Stimulated activated CD8-positive, alpha-beta memory T cell treated with anti-CD3 and anti-CD28 coated beads, Interleukin-4, amount 100 ng/mL, for 4 hours (primary cell): ENCODE data around the gene NKAIN2.
"Not testable (repeated sequence)": the region's sequence is repeated elsewhere in the genome, so short reads cannot be mapped to it uniquely, and the experiment has no call there.

Experiments
- DNase-seq, 2 donors: peaks; one replicate each; pipeline ENCODE4 v3.0.0-alpha.2; 2020; ENCODE audit warnings: low read depth in 2 of 2, low spot score in 1 of 2

Gene NKAIN2

DNA sequence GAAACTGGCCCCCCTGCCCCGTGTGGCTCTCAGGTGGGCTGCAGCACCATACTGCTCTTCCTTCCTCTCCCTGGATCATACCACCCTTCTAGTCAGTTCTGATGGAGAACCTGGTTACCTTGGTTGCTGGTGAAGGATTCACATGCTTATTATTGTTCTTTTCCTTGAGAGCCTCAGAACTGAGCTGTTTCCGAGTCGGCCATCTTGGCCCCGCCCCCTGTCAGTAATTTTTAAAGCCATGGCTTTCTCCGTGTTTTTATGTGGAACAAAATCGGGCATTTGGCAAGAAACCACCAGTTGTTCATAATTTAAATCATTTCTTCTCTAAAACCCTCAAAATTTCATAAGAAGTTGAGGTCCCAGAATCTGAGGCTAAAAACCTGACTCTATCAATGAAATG is 493.8 kb downstream of the NKAIN2 start:
- DNase-seq: no peak

DNA sequence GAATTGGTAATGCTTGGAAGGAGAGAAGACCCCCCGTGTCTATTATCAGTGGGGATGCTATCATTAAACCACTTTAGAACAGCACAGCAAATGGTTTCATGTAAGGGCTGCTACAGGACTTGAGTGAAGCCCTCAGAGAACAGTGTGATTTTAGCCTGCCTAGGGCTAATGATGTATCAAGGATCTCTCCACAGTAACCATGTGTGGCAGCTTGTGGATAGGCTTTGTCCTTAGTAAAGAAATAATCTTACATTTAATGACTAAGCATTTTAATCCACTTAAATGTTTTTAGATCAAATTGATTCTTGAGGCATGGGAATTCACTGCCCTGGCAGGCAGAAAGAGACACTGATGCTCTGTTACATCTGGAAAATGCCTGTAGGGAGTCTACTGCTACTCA is 495.1 kb downstream of the NKAIN2 start:
- DNase-seq: no peak

DNA sequence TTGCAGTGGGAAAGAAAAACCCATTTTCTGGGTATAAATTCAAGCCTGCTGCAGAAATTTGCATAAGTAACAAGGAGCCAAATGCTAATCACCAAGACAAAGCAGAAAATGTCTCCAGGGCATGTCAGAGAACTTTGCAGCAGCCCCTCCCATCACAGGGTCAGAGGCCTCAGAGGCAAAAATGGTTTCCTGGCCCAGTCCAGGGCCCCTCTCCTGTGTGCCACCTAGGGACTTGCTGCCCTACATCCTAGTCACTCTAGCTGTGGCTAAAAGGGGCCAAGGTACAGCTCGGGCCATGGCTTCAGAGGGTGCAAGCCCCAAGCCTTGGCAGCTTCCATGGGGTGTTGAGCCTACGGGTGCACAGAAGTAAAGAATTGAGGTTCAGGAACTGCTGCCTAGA is 497.2 kb downstream of the NKAIN2 start:
- not testable (repeated sequence) for DNase-seq

DNA sequence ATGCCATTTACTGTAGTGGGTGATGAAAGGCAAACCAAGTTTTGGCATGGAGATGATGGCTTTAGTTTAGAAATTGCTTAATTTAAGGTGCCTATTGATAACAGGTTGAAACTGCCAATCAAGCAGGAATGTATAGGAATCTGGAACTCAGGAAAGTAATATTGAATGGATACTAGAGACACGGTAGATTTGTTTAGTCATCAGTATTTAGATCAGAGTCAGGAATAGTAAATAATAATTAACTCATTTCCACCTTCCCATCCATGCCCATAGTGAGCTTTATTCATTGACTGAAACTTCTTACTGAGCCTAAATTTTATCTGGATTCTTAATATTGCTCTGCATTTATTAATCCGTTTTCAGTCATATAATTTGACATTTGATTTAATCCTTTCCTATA is 500.3 kb downstream of the NKAIN2 start:
- DNase-seq: no peak

DNA sequence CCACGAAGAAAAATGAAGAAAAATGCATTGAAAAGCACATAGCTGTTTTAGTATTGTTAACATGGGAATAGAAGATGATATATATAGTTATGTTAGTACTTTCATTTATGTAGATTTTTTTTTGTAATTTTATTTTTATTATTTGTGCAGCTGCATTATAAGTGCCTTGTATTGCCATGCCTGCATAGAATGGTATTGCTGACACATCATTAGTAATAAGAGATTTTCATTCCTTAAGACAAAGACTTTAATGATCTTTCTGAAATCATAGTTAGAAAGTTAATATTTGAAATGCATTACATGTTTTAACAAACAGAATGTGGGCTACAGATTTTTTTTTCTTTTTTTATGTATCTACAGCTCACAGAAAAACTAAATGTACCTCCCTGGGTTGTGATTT is 506.5 kb downstream of the NKAIN2 start:
- DNase-seq: no peak

DNA sequence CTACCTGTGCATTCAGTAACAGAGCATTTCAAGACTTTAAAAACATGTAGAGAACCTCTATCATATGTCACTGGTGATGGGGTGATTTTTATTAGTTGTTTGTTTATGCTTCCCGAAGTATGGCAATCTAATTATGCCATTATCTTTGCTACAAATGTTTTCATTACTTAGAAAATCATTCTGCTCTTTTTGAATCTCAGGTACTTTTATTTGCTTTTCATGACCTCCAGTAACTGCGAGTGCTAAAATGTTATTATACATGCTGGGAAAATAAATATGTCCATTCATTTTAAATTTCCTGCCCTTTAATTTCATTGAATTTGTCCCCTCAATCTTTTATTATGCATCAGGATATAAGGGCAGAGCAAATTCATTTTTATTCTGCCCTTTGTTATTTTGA is 515.7 kb downstream of the NKAIN2 start:
- no peak for DNase-seq

DNA sequence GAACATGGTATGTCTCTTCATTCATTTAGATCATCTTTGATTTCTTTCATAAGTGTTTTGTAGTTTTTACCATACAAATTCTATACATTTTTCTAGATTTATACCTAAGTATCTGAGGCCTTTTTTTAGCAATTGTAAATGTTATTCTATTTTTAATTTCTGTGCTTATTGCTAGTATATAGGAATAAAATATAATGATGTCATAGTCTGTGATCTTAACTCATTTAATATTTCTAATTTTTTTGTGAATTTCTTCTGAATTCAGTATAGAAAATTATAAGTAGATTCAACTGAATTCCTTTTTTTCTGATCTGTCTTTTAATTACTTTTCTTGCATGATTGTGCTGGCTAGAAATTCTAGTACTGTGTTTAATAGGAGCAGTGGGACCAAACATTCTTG is 520.6 kb downstream of the NKAIN2 start:
- no peak for DNase-seq

DNA sequence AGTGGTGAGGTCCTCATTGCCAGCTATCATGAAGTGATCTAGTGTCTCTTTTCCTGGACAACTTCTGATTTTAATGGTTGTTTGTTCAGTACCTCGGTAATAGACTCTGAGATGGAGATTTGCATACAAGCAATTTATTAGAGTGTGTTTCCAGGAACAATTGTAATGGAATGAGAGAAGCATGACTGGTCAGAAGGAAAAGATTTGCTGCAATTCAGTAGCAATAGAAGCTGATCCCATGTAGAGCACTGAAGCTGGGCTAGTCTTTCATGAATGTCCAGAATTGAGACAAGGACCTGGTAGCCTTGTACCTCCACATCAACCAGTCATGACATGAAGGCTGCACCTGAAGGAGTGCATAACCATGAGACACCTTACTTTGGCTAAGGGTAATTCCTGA is 526.5 kb downstream of the NKAIN2 start:
- DNase-seq: no peak

DNA sequence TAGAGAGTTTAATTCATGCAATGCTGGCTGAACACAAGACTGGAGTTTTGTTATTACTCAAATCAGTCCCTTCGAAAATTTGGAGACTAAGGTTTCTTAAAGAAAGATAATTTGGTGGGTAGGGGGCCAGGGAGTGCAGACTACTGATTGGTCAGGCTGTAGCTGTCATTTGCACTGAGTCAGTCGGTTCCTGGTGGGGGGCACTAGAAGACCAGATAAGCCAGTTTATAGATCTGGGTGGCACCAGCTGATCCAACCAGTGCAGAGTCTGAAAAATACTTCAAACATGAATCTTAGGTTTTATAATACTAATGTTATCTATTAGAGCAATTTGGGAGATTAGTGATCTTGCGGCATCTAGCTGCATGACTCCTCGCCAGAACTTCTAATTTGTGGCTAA is 530.7 kb downstream of the NKAIN2 start:
- no peak for DNase-seq

DNA sequence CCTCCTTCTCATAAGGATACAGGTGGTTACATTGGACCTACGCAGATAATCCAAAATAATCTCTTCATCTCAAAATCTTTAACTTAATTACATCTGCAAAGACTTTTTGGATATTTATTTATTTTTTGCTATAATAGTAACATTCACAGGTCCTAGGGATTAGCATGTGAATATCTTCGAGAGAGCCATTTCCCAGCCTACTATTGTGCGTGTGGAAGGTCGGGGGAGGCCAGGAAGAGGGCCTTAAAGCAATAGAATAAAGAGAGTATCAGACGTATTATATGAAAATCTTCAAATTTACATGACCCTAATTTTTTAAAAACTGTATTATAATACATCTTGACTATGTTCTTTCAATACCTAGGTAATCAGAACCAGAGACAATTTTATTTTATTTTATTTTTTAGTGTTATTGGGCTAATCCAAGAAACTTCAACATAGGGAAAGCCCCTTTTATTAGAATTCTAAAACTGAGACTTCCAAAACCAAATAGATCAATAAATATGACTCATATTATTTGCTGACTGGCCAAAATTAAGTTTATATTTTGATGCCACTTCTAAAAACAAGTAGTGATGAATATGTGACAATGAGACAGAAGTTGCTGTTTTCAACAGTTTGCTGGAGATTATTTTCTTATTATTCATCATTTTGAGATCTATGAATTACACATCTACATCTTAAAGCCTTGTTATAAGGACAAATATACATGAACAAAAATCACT is 536.1 kb downstream of the NKAIN2 start:
- DNase-seq: no peak

DNA sequence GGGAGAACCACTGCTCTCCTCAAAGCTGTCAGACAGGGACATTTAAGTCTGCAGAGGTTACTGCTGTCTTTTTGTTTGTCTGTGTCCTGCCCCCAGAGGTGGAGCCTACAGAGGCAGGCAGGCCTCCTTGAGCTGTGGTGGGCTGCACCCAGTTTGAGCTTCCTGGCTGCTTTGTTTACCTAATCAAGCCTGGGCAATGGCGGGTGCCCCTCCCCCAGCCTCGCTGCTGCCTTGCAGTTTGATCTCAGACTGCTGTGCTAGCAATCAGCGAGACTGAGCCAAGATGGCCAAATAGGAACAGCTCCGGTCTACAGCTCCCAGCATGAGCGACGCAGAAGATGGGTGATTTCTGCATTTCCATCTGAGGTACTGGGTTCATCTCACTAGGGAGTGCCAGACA is 544.7 kb downstream of the NKAIN2 start:
- DNase-seq: not testable (repeated sequence)

DNA sequence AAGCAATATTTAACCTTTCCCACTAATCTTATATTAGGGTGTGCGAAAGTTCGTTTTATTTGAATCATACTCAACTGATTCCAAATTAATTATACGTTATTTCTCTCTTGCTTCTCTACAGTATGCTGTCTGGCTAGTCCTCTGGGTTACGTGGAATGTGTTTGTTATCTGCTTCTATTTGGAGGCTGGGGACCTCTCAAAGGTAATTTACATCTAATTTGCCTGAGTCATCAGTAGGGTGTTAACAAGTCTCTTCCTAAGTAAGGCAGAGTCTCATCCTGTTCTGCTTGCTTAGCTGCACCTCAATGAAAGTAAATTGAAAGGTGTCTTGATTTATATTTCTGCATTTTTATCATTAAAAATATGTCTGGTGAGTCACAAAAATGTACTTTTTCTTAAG is 551.5 kb downstream of the NKAIN2 start:
- no peak for DNase-seq

DNA sequence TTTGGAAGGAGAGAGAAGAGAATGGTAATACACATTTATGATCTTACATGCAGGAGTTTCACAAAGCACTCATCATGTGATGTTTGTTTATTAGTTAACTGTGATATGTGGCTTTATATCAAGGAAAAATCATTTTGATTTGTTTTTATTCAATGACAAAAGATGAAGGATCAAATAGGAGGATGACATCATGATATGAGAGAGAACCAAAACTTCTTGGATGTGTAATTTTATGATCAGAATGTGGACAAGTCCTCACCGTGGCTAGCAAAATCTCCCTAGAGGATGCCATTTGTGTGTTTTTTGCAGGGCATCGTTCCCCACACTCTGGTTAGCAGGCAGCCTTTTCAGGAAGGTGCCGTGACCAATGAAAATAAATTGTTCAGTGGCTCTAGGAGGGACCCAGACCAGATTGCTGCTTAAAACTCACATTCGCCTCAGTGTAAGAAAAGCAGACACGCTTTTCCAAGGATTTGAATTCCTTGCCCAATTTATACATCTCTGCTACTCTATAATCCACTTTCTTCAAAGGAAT is 552.7 kb downstream of the NKAIN2 start:
- no peak for DNase-seq

DNA sequence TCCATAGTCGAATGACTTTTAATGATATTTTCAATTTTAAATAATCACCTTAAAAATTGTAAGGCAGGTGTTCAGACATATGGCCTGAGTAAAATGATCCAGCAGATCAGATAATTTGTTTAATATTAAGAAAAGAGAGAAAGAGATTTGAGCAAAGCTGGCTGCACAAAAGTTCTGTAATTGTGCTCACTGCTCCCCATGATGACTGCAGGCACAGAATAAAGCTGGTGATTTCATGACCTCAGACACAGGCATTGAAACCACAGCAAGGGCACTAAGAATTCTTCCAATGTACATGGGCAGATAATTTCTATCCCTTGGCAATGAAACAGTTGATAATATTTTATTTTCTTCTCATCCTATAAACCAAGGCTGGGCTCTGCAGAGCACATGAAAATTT is 553.1 kb downstream of the NKAIN2 start:
- no peak for DNase-seq

DNA sequence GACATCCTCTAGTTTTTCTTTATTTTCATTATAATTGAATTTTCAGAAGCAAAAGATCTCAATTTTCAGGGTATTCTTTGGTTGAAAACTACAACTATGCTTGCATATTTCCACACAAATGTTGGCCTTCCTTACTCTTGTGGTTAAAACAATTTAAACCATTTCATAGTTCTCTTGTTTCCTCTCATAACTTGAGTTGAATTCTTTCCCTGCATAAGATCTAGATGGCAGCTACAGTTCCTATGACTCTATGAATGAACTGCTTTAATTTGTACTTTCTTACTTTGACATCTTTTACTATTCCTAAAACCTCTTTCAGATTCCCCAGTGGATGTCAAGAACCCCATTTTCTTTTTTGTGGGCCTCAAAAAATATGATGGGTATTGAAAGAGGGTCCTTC is 564.5 kb downstream of the NKAIN2 start:
- no peak for DNase-seq

DNA sequence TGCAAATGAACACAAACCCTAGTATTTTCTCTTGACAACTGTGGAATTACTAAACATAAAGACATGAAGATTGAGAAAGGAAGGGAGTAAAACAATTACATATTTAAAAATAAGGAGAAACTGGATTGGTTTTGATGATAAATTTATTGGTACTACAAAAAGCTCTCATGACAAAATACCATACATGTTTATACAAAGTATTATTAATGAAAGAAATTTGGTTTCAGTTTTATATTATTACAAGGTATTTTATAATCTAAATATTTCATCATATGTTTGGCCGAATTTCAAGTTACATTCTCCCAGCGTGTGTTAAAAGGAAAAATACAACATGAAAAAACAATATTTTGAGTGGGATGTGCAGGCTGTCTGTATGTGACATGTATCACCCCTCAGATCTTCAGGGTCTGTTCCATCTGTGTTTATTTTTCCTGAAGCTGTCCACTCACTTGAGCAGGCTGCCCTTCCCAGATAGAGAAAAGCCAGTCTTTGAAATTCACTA is 568.4 kb downstream of the NKAIN2 start:
- DNase-seq: no peak

DNA sequence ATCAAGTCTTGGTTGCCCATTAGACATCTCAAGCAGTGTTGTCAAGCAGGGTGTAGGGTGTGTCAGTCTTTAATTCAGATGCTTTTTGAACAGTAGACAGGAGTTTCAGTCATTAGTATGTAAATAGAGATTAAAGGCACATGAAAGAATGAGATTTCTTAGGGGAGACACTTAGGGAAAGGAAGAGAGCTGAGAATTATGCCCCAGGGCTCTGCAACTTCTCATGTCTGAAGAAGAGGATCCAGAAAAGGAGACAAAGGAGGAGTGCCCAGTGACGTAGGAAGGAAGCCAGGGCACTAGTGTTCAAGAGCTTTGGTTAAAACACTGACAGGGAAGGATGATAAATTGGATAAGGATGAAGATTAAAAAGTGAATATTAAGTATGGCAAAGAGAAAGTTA is 569.7 kb downstream of the NKAIN2 start:
- no peak for DNase-seq

DNA sequence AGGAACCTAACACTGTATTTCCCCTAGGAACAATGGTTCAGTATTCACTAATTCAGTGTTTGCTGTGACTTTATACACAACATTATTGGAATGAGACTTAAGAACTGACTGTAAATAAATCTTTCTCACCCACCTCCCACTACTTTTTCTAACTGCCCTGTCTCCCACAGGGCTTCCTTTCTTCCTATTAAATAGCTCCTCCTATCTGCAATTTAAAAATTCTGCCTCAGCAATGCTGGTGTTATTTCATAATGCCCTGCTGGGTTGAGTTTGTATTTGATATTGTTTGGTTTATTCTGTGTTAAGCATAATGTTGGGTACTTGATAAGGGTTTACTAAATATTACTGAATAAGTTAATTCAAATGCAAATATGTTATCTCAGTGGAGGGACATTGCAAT is 585.5 kb downstream of the NKAIN2 start:
- DNase-seq: no peak

DNA sequence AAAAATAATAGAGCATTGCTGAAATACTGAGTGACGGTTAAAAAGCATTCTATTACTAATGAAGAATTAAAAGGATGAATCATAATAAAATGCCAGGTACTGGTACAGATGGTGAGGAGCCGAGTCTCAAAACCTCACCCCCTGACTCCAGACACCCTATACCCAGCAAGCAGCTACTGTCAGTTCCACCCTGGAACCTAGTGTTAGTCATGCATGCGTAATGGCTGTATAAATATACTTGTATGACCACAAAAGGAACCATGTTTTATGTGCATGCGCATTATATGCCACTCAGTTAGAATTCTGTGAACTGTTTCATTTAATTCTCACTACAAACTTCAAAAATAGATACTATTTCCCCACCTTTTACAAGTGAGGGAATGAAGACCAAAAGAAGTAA is 589.9 kb downstream of the NKAIN2 start:
- no peak for DNase-seq

DNA sequence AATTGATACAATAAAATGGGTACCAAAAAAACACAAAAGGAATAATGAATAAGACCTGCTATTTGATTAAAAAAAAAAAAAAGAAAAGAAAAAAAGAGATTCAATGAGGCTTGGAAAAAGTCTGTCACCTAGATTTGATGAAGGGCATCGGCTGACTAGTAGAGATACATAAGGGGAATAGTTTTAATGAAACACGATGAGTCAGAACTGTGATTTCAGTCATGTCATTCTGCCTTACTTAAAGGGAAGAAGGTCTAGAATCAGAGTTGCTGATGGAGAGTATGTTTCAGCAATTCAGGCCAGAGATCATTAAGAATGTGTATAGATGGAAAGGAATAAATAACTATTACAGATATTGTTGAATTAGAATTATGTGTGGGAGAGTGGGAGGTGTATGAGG is 592.7 kb downstream of the NKAIN2 start:
- no peak for DNase-seq

DNA sequence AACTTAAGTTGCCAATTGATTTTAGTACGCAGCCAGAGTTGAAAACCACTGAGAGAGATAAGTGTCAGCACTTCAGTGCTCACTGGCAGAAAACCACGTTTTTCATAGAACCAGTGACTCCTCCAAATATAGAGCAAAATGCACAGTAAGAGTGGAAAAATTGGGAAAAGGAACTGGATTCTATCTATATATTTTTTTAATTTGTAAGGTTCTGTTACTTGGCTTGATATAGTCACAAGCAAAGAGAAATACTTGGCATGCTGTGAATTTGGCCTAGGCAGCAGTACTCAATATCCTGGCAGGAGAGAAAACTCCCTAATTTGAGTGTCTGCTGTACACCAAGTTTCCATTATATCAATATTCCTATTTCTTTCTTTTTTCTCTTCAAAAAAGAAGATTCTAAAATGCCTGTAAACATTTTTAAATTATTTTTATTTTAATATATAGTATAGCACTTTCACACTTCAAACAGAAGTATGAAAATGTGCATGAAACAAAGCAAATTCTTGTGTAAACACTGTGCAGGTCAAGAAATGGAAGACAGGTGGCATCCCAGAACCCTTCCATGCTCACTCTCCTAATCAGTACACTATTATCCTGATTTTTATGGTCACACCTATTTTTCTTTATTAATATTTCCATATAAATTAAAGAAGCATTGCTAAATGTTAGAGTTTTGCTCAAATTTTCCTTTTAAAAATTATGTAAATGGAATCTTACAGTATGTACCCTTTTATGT is 596.8 kb downstream of the NKAIN2 start:
- no peak for DNase-seq

DNA sequence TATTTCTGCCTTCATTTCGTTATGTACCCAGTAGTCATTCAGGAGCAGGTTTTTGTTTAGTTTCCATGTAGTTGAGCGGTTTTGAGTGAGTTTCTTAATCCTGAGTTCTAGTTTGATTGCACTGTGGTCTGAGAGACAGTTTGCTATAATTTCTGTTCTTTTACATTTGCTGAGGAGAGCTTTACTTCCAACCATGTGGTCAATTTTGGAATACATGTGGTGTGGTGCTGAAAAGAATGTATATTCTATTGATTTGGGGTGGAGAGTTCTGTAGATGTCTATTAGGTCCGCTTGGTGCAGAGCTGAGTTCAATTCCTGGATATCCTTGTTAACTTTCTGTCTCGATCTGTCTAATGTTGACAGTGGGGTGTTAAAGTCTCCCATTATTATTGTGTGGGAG is 606.8 kb downstream of the NKAIN2 start:
- not testable (repeated sequence) for DNase-seq
